22Rv1 (cell line): Measurements from ENCODE around the gene TBX10.
A peak's percentile ranks its signal among the peaks of the same experiment; 100 is the strongest.

Source experiments
- CTCF ChIP-seq: fragments of 450-650 bp; IDR thresholded peaks from 2 replicates; pipeline ENCODE4 v1.5.1; 2017; ENCODE audit warnings: mild to moderate bottlenecking
- ZFX ChIP-seq: fragments of 450-650 bp; IDR thresholded peaks from 2 replicates; pipeline ENCODE4 v1.6.1; 2017; ENCODE audit warnings: antibody characterized with exemption, borderline replicate concordance

DNA sequence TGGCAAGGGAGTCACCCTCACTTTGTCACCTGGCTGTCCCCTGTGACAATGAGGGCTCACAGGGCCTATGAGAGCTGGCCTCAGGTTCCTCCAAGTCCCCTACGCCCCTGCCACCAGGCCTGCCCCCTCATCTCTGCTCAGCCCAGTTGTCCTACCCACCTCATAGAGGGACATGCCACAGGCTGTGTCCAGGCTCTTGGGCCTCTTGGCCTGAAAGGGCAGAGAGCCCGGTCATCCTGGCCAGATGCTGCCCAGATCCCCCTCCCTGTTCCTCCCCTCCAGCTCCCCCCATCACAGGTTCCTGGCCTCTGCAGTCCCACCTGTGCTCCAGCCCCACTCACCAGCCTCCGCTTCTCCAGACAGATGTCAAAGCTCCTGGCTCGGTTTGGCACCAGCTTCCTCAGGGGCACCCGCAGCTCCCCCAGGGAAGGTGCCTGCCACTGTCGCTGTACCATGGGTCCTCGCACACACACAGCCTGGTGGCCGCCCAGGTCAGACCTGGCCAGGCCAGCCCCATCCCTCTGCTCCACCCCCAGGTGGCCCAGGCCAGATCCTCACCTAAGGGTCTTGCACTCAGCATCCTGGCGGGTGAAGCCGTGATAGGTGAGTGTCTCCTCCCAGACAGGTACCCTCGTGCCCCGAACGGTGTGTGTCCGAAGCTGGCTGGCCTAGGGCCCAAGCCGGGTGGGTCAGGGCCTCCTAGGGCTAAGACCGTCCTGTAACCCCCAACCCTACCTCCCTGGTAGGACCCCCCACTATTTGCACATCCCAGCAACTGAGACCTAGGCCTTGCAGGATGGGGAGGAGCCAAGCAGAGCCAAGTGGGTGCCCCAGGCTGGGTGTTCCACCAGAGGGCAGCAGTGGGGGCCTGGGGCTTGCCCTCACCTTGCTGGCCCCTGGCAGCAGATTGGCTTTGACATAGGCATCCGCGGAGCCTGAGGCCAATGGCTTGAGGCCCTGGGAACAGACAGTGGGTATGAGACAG, 24.5 kb downstream of the TBX10 start:
- TF ChIP-seq CTCF: peak; percentile 80
- no peak for TF ChIP-seq ZFX
